Measurements from ENCODE around the gene TEAD1.

TEAD1 gene

DNA sequence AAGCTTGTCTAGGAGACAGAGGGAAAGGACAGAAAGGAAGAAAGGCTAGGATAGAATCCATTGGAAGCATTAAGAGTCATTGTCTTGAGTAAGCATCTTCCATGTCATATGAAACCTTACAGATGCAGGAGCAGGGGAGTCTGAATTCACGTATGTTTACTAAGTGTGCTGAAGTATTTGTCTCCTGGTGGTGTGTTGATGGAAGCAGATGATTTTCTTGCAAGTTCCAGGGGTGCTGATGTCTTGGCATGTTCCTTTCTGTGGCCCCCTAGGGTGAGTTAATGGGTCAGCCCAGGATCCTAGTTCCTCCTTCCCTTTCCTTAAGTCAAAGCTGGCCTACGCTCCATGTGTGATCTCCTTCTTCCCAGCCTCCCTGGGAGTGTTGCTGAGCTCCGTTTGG is 110.2 kb downstream of the TEAD1 start:
- H3K4me1 Mint-ChIP-seq (ENCODE audit: low read depth in 2 of 2): no peaks in the 10 kb centered on the region
- no peaks in the 10 kb centered on the region for H3K9me3 Mint-ChIP-seq
- no peak for ATAC-seq (replicated peaks)
- no peak overlapping the region for H3K27ac Mint-ChIP-seq
- no peaks in the 10 kb centered on the region for H3K36me3 Mint-ChIP-seq (ENCODE audit: insufficient read depth)
- H3K27me3 Mint-ChIP-seq: peaks cover 8 to 41% of the 10 kb centered on the region in 2 donors
- no peak overlapping the region for H3K4me3 Mint-ChIP-seq
- no peak for DNase-seq

DNA sequence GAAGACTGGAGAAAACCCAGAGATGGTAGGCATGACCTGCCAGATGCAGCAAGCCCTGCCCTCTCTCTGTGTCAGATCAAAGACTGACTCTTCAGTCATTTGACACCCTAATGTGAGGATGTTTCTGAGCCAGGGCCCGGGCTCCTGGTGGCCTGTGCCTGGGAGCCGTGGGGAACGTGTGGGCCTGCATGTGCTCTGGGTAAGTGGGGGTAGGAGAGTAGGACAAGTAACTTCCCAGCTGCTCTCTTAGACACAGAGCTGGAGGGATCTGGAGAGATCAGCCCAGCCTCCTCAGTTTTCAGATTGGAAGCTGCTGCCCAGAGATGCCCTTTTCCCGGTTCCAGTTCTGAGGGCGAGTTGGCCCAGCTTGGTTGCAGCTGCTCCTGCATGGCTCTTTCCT is 110.8 kb downstream of the TEAD1 start:
- no peak for ATAC-seq (replicated peaks)

DNA sequence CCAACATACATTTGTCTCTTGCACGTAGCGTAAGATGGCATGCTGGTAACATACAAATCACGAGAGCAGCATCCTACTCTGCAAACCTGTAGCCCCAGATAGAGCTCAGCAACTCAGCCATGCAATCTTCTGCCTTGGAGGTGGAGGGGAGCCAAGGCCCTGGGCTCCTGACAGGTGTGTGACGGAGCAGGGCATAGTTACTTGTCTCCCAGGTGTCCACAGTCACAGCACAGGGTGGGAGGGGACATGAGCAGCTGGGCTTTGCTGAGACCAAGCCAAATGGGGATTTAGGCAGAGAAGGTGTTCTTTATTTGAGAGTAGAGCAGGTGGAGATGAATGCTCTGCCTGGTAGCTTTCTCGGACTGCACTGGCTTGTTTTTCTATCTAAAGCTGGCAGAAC is 111.7 kb downstream of the TEAD1 start:
- no peaks in the 10 kb centered on the region for H3K9me3 Mint-ChIP-seq
- ATAC-seq (replicated peaks) (no peak), DNase-seq (no peak)
- H3K4me3 Mint-ChIP-seq: no peak overlapping the region
- H3K4me1 Mint-ChIP-seq (ENCODE audit: low read depth in 2 of 2): no peaks in the 10 kb centered on the region
- peaks cover 5 to 40% of the 10 kb centered on the region in 2 donors for H3K27me3 Mint-ChIP-seq
- no peak overlapping the region for H3K27ac Mint-ChIP-seq
- no peaks in the 10 kb centered on the region for H3K36me3 Mint-ChIP-seq (ENCODE audit: insufficient read depth)

More for the DNA sequence above, 110.8 kb downstream of the TEAD1 start:
- no peak overlapping the region for H3K4me3 Mint-ChIP-seq
- H3K27ac Mint-ChIP-seq: no peak overlapping the region
- H3K27me3 Mint-ChIP-seq: peaks cover 5 to 40% of the 10 kb centered on the region in 2 donors
- no peaks in the 10 kb centered on the region for H3K9me3 Mint-ChIP-seq
- H3K4me1 Mint-ChIP-seq (ENCODE audit: low read depth in 2 of 2): no peaks in the 10 kb centered on the region
- no peak for DNase-seq
- no peaks in the 10 kb centered on the region for H3K36me3 Mint-ChIP-seq (ENCODE audit: insufficient read depth)

DNA sequence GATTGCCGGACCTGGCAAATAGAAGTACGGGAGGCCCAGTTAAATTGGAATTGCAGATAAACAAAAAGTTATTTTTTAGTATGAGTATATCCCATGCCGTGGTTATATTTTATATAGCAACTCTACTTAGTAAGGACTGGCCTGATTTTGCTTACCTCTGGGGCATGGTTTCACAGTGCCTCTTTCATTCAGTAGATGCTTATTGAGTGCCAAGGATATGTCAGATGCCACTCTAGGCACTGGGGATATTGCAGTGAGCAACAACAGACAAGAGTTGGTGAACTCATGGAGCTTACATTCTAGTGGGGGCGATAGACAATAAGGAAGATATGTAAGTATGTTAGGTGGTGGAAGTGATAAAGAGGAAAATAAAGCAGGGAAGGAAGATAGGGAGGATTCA is 112.2 kb downstream of the TEAD1 start:
- H3K9me3 Mint-ChIP-seq: no peaks in the 10 kb centered on the region
- H3K36me3 Mint-ChIP-seq (ENCODE audit: insufficient read depth): no peaks in the 10 kb centered on the region
- H3K4me3 Mint-ChIP-seq: no peak overlapping the region
- DNase-seq (no peak), ATAC-seq (replicated peaks) (no peak)
- H3K4me1 Mint-ChIP-seq (ENCODE audit: low read depth in 2 of 2): no peaks in the 10 kb centered on the region
- H3K27me3 Mint-ChIP-seq: peaks cover 10 to 43% of the 10 kb centered on the region in 2 donors
- no peak overlapping the region for H3K27ac Mint-ChIP-seq

GRCh38 chr11:12786891-12787290 is 112.7 kb downstream of the TEAD1 start:
- Mint-ChIP-seq H3K9me3 (no peaks in the 10 kb centered on the region), H3K4me1 (ENCODE audit: low read depth in 2 of 2) (no peaks in the 10 kb centered on the region), H3K27me3 (peaks cover 14 to 43% of the 10 kb centered on the region in 2 donors), H3K36me3 (ENCODE audit: insufficient read depth) (no peaks in the 10 kb centered on the region), H3K27ac (no peak overlapping the region), H3K4me3 (no peak overlapping the region)
- DNase-seq (no peak), ATAC-seq (replicated peaks) (no peak)

- no peak overlapping the region for H3K4me3 Mint-ChIP-seq
- H3K27ac Mint-ChIP-seq: no peak overlapping the region
- no peaks in the 10 kb centered on the region for H3K4me1 Mint-ChIP-seq (ENCODE audit: low read depth in 2 of 2)
- no peak for ATAC-seq (replicated peaks)
- DNase-seq: no peak
- H3K36me3 Mint-ChIP-seq (ENCODE audit: insufficient read depth): no peaks in the 10 kb centered on the region
- no peaks in the 10 kb centered on the region for H3K9me3 Mint-ChIP-seq
- H3K27me3 Mint-ChIP-seq: peaks cover 12 to 34% of the 10 kb centered on the region in 2 donors
Observed at GRCh38 chr11:12787847-12788246, 113.6 kb downstream of the TEAD1 start.

DNA sequence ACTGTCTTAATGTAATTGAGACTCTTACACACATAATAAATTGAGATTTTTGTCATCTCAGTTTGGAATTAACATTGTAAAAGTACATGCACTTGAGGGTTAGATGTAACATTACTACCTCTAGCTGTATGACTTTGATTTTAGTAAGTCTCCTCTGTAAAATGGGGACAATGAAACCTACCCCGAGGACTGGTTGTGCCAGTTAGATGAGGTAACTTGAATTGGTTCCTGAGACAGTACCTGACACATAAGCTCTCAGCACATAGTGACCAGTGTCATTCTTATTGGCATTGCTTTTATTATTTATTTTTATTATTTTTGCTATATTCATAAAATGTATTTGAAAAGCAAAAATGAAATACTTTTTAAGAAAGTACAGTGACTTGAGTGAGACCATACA is 114.8 kb downstream of the TEAD1 start:
- no peak overlapping the region for H3K27ac Mint-ChIP-seq
- peaks cover 12 to 23% of the 10 kb centered on the region in 2 donors for H3K27me3 Mint-ChIP-seq
- H3K4me1 Mint-ChIP-seq (ENCODE audit: low read depth in 2 of 2): no peaks in the 10 kb centered on the region
- no peak for ATAC-seq (replicated peaks)
- no peaks in the 10 kb centered on the region for H3K36me3 Mint-ChIP-seq (ENCODE audit: insufficient read depth)
- no peaks in the 10 kb centered on the region for H3K9me3 Mint-ChIP-seq
- no peak for DNase-seq
- no peak overlapping the region for H3K4me3 Mint-ChIP-seq

- ATAC-seq (replicated peaks) (no peak), DNase-seq (no peak)
- no peak overlapping the region for H3K4me3 Mint-ChIP-seq
- no peak overlapping the region for H3K27ac Mint-ChIP-seq
- H3K9me3 Mint-ChIP-seq: no peaks in the 10 kb centered on the region
- no peaks in the 10 kb centered on the region for H3K36me3 Mint-ChIP-seq (ENCODE audit: insufficient read depth)
- H3K27me3 Mint-ChIP-seq: peaks cover 12 to 26% of the 10 kb centered on the region in 2 donors
- H3K4me1 Mint-ChIP-seq (ENCODE audit: low read depth in 2 of 2): no peaks in the 10 kb centered on the region
Observed at GRCh38 chr11:12789596-12790215, 115.5 kb downstream of the TEAD1 start.

DNA sequence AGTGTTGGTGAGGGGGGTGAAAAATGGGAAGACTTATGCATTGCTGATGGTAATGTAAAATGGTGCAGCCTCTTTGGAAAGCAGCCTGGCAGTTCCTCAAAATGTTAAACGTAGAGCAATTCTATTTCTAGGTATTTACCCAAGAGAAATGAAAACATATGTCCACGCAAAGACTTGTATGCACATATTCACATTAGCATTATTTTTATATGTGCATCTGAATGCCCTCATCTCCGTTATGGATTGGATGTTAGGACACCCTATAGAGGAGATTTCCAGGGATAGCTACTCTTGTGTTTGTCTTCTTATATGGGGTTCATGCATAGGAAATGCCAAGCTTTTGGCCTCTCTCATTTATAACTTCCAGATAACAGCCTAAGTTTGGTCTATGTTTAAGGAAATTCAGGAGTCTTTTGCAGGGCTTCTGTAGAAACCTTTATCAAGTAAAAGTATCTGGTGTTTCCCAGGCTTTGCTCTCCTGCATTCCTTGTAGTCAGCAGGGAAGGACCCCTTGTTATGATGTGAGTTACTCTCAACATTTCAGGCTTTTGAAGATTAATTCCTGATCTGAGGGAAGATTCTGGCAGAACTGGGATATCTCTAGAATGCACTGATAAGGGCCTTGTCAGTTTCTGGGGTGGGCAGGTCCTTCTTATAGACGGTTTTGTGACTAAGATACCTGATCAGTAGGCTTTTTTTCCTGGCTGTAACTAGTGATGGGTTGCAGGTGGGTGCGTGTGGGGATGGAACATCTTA is 116.8 kb downstream of the TEAD1 start:
- no peaks in the 10 kb centered on the region for H3K4me1 Mint-ChIP-seq (ENCODE audit: low read depth in 2 of 2)
- peaks cover 16 to 39% of the 10 kb centered on the region in 2 donors for H3K27me3 Mint-ChIP-seq
- no peak overlapping the region for H3K4me3 Mint-ChIP-seq
- ATAC-seq (replicated peaks) (no peak), DNase-seq (no peak)
- H3K36me3 Mint-ChIP-seq (ENCODE audit: insufficient read depth): peaks cover under 1% of the 10 kb centered on the region
- no peak overlapping the region for H3K27ac Mint-ChIP-seq
- H3K9me3 Mint-ChIP-seq: no peaks in the 10 kb centered on the region

DNA sequence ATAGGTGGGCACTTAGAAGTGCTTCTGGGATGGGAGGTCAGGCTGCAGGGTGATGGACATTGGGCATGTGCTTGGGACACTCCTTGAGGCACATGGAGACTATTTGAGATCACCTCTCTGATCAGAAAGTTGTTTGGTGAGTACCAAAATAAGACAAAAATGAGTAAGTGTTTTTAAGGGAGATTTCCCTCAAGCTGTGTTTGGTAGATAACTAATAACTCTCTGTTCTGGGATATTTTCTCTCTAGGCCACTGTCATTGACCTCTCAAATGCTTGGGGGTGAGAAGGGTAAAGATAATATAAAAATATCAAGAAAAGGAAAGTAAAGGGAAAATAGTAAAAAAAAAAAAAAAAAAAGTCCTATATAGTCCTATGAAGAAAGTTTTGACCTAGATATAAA is 117.8 kb downstream of the TEAD1 start:
- Mint-ChIP-seq H3K27ac (no peak overlapping the region), H3K4me1 (ENCODE audit: low read depth in 2 of 2) (no peaks in the 10 kb centered on the region), H3K9me3 (no peaks in the 10 kb centered on the region), H3K36me3 (ENCODE audit: insufficient read depth) (peaks cover 3% of the 10 kb centered on the region), H3K4me3 (no peak overlapping the region), H3K27me3 (peaks cover 19 to 33% of the 10 kb centered on the region in 2 donors)
- no peak for ATAC-seq (replicated peaks)
- DNase-seq: no peak

- H3K27ac Mint-ChIP-seq: no peak overlapping the region
- ATAC-seq (replicated peaks) (no peak), DNase-seq (no peak)
- peaks cover 3% of the 10 kb centered on the region for H3K36me3 Mint-ChIP-seq (ENCODE audit: insufficient read depth)
- H3K27me3 Mint-ChIP-seq: peaks cover 24 to 37% of the 10 kb centered on the region in 2 donors
- no peak overlapping the region for H3K4me3 Mint-ChIP-seq
- no peaks in the 10 kb centered on the region for H3K4me1 Mint-ChIP-seq (ENCODE audit: low read depth in 2 of 2)
- no peaks in the 10 kb centered on the region for H3K9me3 Mint-ChIP-seq
Observed at GRCh38 chr11:12792590-12792989, 118.4 kb downstream of the TEAD1 start.

GRCh38 chr11:12793065-12793464 is 118.8 kb downstream of the TEAD1 start:
- DNase-seq: no peak
- no peak for ATAC-seq (replicated peaks)
- no peak overlapping the region for H3K27ac Mint-ChIP-seq
- no peaks in the 10 kb centered on the region for H3K9me3 Mint-ChIP-seq
- H3K36me3 Mint-ChIP-seq (ENCODE audit: insufficient read depth): peaks cover 3% of the 10 kb centered on the region
- no peak overlapping the region for H3K4me3 Mint-ChIP-seq
- H3K4me1 Mint-ChIP-seq (ENCODE audit: low read depth in 2 of 2): no peaks in the 10 kb centered on the region
- peaks cover 28 to 41% of the 10 kb centered on the region in 2 donors for H3K27me3 Mint-ChIP-seq

GRCh38 chr11:12793506-12793905 is 119.3 kb downstream of the TEAD1 start:
- Mint-ChIP-seq H3K27ac (no peak overlapping the region), H3K36me3 (ENCODE audit: insufficient read depth) (peaks cover 3% of the 10 kb centered on the region), H3K9me3 (no peaks in the 10 kb centered on the region), H3K4me3 (no peak overlapping the region), H3K4me1 (ENCODE audit: low read depth in 2 of 2) (no peaks in the 10 kb centered on the region), H3K27me3 (peaks cover 33 to 46% of the 10 kb centered on the region in 2 donors)
- DNase-seq (no peak), ATAC-seq (replicated peaks) (no peak)

DNA sequence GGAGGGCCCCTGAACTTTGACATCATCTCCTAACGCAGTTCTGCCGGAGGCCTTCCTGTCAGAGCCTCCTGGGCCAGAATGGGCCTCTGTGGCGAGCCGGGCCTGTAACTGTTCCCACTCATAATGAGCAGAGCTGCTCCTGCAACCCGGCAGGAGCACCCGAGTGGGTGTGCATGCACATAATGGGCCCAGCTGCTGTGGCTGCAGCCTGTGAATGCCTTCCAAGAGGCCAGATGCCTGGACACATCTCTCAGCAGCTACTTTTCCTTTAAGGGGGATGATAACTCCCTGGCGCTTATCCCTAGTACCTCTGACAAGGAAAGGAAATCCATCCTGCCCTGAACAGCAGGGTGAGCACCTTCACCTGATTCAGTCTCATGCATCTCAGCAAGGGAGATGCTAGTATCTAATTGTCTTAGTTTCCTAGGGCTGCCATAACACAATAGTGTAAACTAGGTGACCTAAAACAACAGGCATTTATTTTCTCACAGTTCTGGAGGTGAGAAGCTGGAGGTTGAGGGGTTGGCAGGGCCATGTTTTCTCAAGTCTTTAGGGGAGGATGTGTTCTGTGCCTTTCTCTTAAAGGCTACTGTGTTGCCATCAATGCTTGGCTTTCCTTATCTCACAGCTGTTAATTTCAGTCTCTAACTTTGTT is 120.5 kb downstream of the TEAD1 start:
- Mint-ChIP-seq H3K36me3 (ENCODE audit: insufficient read depth) (peaks cover 3% of the 10 kb centered on the region), H3K9me3 (no peaks in the 10 kb centered on the region), H3K4me1 (ENCODE audit: low read depth in 2 of 2) (no peaks in the 10 kb centered on the region), H3K27me3 (peaks cover 44 to 58% of the 10 kb centered on the region in 2 donors), H3K27ac (no peak overlapping the region), H3K4me3 (no peak overlapping the region)
- ATAC-seq (replicated peaks) (no peak), DNase-seq (no peak)

Data from effector memory CD8-positive, alpha-beta T cell (primary cell).